H9 (cell line): ENCODE data around the gene IL18BP. TPM values are rescaled to one million over a fixed set of nuclear protein-coding genes. Genes with fewer than 3 reads are reported as not detected.

Experiments used
- DNase-seq: peaks from one replicate; pipeline ENCODE4 v3.0.0-alpha.2; 2017
- H2AFZ ChIP-seq: one replicate; pipeline ENCODE4 v1.6.1; 2013; ENCODE audit warnings: mild to moderate bottlenecking, low read length, control low read depth, moderate library complexity
- H2AK5ac ChIP-seq: 2 replicates; pipeline ENCODE4 v1.6.1; 2013; ENCODE audit warnings: low read length, control low read depth, mixed read lengths; ENCODE audit not compliant: insufficient read length
- H2BK120ac ChIP-seq: one replicate; pipeline ENCODE4 v1.6.1; 2013; ENCODE audit warnings: low read depth, mild to moderate bottlenecking, low read length, control low read depth, inconsistent platforms; ENCODE audit not compliant: poor library complexity, severe bottlenecking
- H2BK12ac ChIP-seq: 2 replicates; pipeline ENCODE4 v1.6.1; 2013; ENCODE audit warnings: low read length, control low read depth, mixed read lengths, low read depth; ENCODE audit not compliant: insufficient read length
- H2BK15ac ChIP-seq: 2 replicates; pipeline ENCODE4 v1.6.1; 2013; ENCODE audit warnings: low read depth, low read length, control low read depth
- H2BK20ac ChIP-seq: one replicate; pipeline ENCODE4 v1.6.1; 2013; ENCODE audit warnings: low read depth, mild to moderate bottlenecking, low read length, control low read depth, inconsistent platforms; ENCODE audit not compliant: poor library complexity, severe bottlenecking
- H2BK5ac ChIP-seq: 2 replicates; pipeline ENCODE4 v1.6.1; 2013; ENCODE audit warnings: low read length, control low read depth, mixed read lengths; ENCODE audit not compliant: insufficient read length
- H3K14ac ChIP-seq: 2 replicates; pipeline ENCODE4 v1.6.1; 2013; ENCODE audit warnings: low read length, control low read depth; ENCODE audit not compliant: insufficient read depth
- H3K18ac ChIP-seq: 2 replicates; pipeline ENCODE4 v1.6.1; 2013; ENCODE audit warnings: low read depth, mild to moderate bottlenecking, mixed read lengths, low read length, control low read depth; ENCODE audit not compliant: insufficient read length
- H3K23ac ChIP-seq: 2 replicates; pipeline ENCODE4 v1.6.1; 2013; ENCODE audit warnings: low read length, control low read depth, mixed read lengths, low read depth; ENCODE audit not compliant: insufficient read length
- H3K23me2 ChIP-seq: 2 replicates; pipeline ENCODE4 v1.6.1; 2013; ENCODE audit warnings: low read depth, mild to moderate bottlenecking, mixed read lengths, low read length, control low read depth; ENCODE audit not compliant: insufficient read length, poor library complexity, severe bottlenecking
- H3K27ac ChIP-seq: 2 replicates; pipeline ENCODE4 v1.5.1; 2013; ENCODE audit warnings: low read length, control low read depth, mixed read lengths, low read depth; ENCODE audit not compliant: insufficient read length
- H3K27me3 ChIP-seq: 2 replicates; pipeline ENCODE4 v1.6.1; 2013; ENCODE audit warnings: low read length, control low read depth, inconsistent platforms; ENCODE audit not compliant: insufficient read depth
- H3K4ac ChIP-seq: 2 replicates; pipeline ENCODE4 v1.6.1; 2013; ENCODE audit warnings: low read depth, mild to moderate bottlenecking, control low read depth, inconsistent platforms, low read length, moderate library complexity
- H3K4me1 ChIP-seq: 2 replicates; pipeline ENCODE4 v1.6.1; 2013; ENCODE audit warnings: low read length, control low read depth, inconsistent platforms; ENCODE audit not compliant: insufficient read depth
- H3K4me2 ChIP-seq: 2 replicates; pipeline ENCODE4 v1.6.1; 2013; ENCODE audit warnings: low read length, control low read depth, mixed read lengths; ENCODE audit not compliant: insufficient read length, insufficient read depth
- H3K56ac ChIP-seq: 2 replicates; pipeline ENCODE4 v1.6.1; 2013; ENCODE audit warnings: low read depth, mild to moderate bottlenecking, mixed read lengths, low read length, control low read depth; ENCODE audit not compliant: insufficient read length
- H3K79me1 ChIP-seq: 2 replicates; pipeline ENCODE4 v1.6.1; 2013; ENCODE audit warnings: low read depth, mild to moderate bottlenecking, moderate library complexity, low read length, control low read depth, inconsistent platforms; ENCODE audit not compliant: insufficient read depth, poor library complexity, severe bottlenecking
- H3K79me2 ChIP-seq: 2 replicates; pipeline ENCODE4 v1.6.1; 2013; ENCODE audit warnings: low read length, control low read depth, inconsistent platforms; ENCODE audit not compliant: insufficient read depth
- H3K9ac ChIP-seq: 2 replicates; pipeline ENCODE4 v1.6.1; 2013; ENCODE audit warnings: low read length, control low read depth, mixed read lengths; ENCODE audit not compliant: insufficient read length; ENCODE audit errors: extremely low read depth
- H3K9me3 ChIP-seq: one replicate; pipeline ENCODE4 v1.6.1; 2013; ENCODE audit warnings: low read depth, low read length, inconsistent platforms; ENCODE audit not compliant: control insufficient read depth
- H3T11ph ChIP-seq: one replicate; pipeline ENCODE4 v1.6.1; 2013; ENCODE audit warnings: mild to moderate bottlenecking, low read length, control low read depth, inconsistent platforms
- H4K20me1 ChIP-seq: one replicate; pipeline ENCODE4 v1.6.1; 2013; ENCODE audit not compliant: control insufficient read depth, insufficient read length, insufficient read depth
- H4K5ac ChIP-seq: 2 replicates; pipeline ENCODE4 v1.6.1; 2013; ENCODE audit warnings: low read depth, mild to moderate bottlenecking, mixed read lengths, low read length, control low read depth; ENCODE audit not compliant: insufficient read length
- H4K8ac ChIP-seq: replicated peaks from 2 replicates; pipeline ENCODE4 v1.6.1; 2013; ENCODE audit warnings: low read length, control low read depth, mixed read lengths, low read depth; ENCODE audit not compliant: insufficient read length
- H4K91ac ChIP-seq: 2 replicates; pipeline ENCODE4 v1.6.1; 2013; ENCODE audit warnings: low read depth, mild to moderate bottlenecking, moderate library complexity, mixed read lengths, low read length, control low read depth; ENCODE audit not compliant: insufficient read length
- H3K27ac Mint-ChIP-seq, 3 experiments: 2 replicates in 2 of 3; 3 replicates in 1 of 3; pipeline ENCODE4 v1.8.0; 2020 to 2021; ENCODE audit warnings: mixed read lengths in 3 of 3, mild to moderate bottlenecking in 1 of 3, moderate library complexity in 1 of 3
- H3K27me3 Mint-ChIP-seq: 2 replicates; pipeline ENCODE4 v1.8.0; 2021; ENCODE audit warnings: low read depth, mild to moderate bottlenecking, moderate library complexity, mixed read lengths
- H3K36me3 Mint-ChIP-seq, 3 experiments: 2 replicates in 2 of 3; 3 replicates in 1 of 3; pipeline ENCODE4 v1.8.0; 2020 to 2021; ENCODE audit warnings: low read depth in 3 of 3, mixed read lengths in 3 of 3; ENCODE audit not compliant: insufficient read depth in 1 of 3
- H3K4me1 Mint-ChIP-seq, 2 experiments: 2 replicates each; pipeline ENCODE4 v1.8.0; 2020; ENCODE audit warnings: mixed read lengths in 2 of 2
- H3K4me3 Mint-ChIP-seq, 2 experiments: 2 replicates in 1 of 2; 3 replicates in 1 of 2; pipeline ENCODE4 v1.8.0; 2020 to 2021; ENCODE audit warnings: mild to moderate bottlenecking in 2 of 2, mixed read lengths in 2 of 2, moderate library complexity in 1 of 2
- H3K9me3 Mint-ChIP-seq, 2 experiments: 2 replicates in 1 of 2; 3 replicates in 1 of 2; pipeline ENCODE4 v1.8.0; 2020; ENCODE audit warnings: mild to moderate bottlenecking in 2 of 2, mixed read lengths in 2 of 2, moderate library complexity in 1 of 2
- CTCF ChIP-seq: fragments of 200-600 bp; sonication (generic); conservative IDR thresholded peaks from 3 replicates; pipeline ENCODE4 v1.8.0; 2021; ENCODE audit warnings: antibody characterized with exemption, mild to moderate bottlenecking
- WGBS: extraction: QIAGEN DNeasy Blood & Tissue Kit; methylation state at CpG from one replicate; pipeline ENCODE4 v1.1.7; 2013; ENCODE audit warnings: missing lambda C conversion rate, low lambda C conversion rate, mixed read lengths; ENCODE audit not compliant: insufficient read length; ENCODE audit errors: extremely low coverage; 5-methylcytosine and 5-hydroxymethylcytosine counted together
- total RNA-seq: library from RNA; stranded (reverse); gene quantifications from 2 replicates; pipeline ENCODE4 v1.2.1, GENCODE V29; 2021

IL18BP gene
- total RNA-seq, 1 experiment from 2014 or later: 10.2 TPM

- Histone ChIP-seq H4K91ac (no peak overlapping the region), H3K56ac (no peak overlapping the region), H3K23ac (no peak overlapping the region), H4K5ac (no peak overlapping the region), H3K14ac (no peak overlapping the region), H3K27me3 (no peaks in the 10 kb centered on the region), H3K79me1 (no peaks in the 10 kb centered on the region), H2AFZ (no peak overlapping the region), H3K9me3 (no peaks in the 10 kb centered on the region), H3K18ac (no peak overlapping the region), H2AK5ac (no peak overlapping the region), H3K79me2 (no peaks in the 10 kb centered on the region), H3K23me2 (no peaks in the 10 kb centered on the region), H4K20me1 (no peaks in the 10 kb centered on the region), H3K27ac (no peak overlapping the region), H2BK5ac (no peak overlapping the region), H4K8ac (no peak overlapping the region), H2BK120ac (no peak overlapping the region), H2BK20ac (no peak overlapping the region), H3K4me1 (no peaks in the 10 kb centered on the region), H2BK15ac (no peak overlapping the region), H3K9ac (no peak overlapping the region), H3K4me2 (no peak overlapping the region), H3K4ac (no peak overlapping the region), H3T11ph (no peak overlapping the region), H2BK12ac (no peak overlapping the region)
- H3K27me3 Mint-ChIP-seq: no peaks in the 10 kb centered on the region
- TF ChIP-seq CTCF: no peak; the same call in 2 of the 3 replicates
- H3K36me3 Mint-ChIP-seq: peaks cover 0 to 24% (median 0%) of the 10 kb centered on the region in 3 experiments; a peak in 5 of 7 replicates
- H3K27ac Mint-ChIP-seq: no peak overlapping the region
- H3K4me3 Mint-ChIP-seq: no peak overlapping the region
- no peak for DNase-seq
- no CpG with 5 or more reads among the region's 3 CpGs for WGBS
- H3K9me3 Mint-ChIP-seq: no peaks in the 10 kb centered on the region
- peaks cover 0 to 7% of the 10 kb centered on the region in 2 experiments; a peak in 1 of 4 replicates for H3K4me1 Mint-ChIP-seq
These were observed 3.9 kb upstream of the IL18BP start for GRCh38 chr11:71994786-71995185.
